ENCODE results near the gene EEF1A2.

The EEF1A2 gene

DNA sequence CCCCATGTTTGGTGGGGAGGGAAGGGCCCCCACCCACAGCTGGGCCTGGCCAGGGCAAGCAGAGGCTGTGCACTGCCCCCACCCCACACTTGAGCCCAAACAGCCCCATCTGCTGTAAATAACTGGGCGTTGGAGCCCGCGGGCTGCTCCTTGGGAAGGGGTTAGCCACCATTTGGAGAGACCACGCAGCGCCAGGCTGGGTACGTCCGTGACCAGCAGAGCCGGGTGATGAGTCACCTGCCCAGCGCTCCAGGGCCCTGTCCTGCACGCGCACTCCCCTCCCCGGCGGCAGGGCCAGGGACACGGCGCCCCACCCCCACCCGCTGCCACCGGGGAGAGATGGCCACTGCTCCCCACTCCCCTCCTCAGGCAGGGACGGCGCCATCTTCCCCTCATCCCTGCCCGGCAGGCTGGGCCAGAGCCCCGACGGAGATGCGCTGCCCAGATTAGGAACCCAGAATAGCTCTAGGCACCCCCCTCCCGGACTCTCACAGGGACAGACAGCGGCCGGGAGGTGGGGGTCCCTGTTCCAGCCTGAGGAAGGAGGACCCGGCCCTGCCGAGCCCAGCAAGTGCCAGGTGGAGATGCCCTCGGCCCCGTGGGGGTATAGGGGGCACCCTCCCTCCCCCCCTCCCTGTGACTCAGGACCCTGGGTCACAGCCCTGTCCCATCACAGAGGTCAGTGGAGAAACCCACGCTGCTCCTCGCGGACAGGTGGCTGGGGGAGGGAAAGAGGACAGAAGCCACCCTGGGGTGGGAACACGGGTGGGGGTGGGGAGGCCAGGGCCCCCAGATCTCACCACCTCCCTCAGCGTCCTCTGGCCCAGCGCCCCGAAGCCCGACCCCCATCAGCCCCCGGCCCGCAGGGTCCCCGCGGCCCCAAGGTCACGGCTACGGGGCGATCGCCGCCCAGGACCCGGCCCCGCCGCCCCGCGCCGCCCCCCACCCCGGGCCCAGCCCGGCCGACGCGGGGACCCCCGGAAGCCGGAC is 642 bp downstream of the EEF1A2 start:
- DNase-seq, result peak; percentile 19

GRCh38 chr20:63497138-63497945 is 1.5 kb downstream of the EEF1A2 start:
- DNase-seq, result no peak

DNA sequence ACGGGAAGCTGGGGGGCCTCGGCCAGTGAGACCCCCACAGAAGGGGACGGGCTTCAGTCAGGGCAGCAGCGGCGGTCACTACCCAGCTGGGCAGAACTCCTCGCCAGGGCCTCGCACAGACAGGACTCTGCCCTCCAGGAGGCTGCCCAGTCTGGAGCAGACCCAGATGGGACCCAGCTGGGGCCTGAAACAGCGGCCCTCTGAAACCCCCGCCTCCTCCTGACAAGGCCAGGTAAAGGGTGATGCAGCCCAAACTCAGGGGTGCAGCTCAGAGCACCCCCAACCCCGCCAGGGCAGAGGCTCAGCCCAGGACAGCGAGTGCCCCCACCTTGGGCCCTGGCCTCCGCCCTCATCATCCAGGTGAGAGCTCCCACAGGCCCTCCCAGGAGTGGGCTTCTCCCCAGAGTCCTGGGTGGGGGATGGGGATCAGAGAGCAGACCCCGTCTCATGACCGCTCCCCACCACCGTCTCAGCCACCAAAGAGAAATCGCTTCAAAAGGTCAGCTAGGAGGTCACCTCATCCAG is 2.2 kb downstream of the EEF1A2 start:
- no peak for DNase-seq

- peak; percentile 31 for DNase-seq
Measured at GRCh38 chr20:63495741-63496595, 2.9 kb downstream of the EEF1A2 start.

- DNase-seq, result no peak
Measured at GRCh38 chr20:63495167-63495720, 3.6 kb downstream of the EEF1A2 start.

- DNase-seq, result no peak
Measured at GRCh38 chr20:63494420-63495166, 4.3 kb downstream of the EEF1A2 start.

- no peak for DNase-seq
Measured at GRCh38 chr20:63494084-63494419, 4.8 kb downstream of the EEF1A2 start.

DNA sequence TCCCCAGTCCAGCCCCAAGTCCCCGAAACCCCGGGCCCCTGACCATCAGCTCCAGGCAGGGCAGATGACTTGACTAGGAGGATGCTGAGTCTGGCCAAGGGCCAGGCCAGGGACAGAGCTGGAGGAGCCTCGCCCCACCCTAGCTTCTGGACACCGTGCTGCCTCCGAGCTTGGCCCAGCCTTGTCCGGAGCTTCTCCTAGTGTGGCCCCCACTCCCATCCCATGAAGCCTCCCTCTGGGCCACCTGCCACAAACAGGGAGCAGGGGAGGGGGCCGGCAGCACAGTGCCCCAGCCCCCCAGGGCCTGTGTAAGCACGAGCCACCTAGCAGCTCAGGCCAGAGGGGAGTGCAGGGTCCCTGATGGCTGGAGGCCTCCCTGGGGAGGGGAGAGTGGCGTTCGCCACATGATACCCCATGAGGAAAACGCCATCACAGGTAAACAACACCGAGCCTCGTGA is 5.3 kb downstream of the EEF1A2 start:
- DNase-seq, result no peak

GRCh38 chr20:63492982-63493381 is 5.9 kb downstream of the EEF1A2 start:
- DNase-seq, result no peak

- DNase-seq, result no peak
Measured at GRCh38 chr20:63492518-63492917, 6.4 kb downstream of the EEF1A2 start.

GRCh38 chr20:63491635-63492230 is 7.2 kb downstream of the EEF1A2 start:
- DNase-seq, result no peak

- no peak for DNase-seq
Measured at GRCh38 chr20:63491078-63491477, 7.8 kb downstream of the EEF1A2 start.

DNA sequence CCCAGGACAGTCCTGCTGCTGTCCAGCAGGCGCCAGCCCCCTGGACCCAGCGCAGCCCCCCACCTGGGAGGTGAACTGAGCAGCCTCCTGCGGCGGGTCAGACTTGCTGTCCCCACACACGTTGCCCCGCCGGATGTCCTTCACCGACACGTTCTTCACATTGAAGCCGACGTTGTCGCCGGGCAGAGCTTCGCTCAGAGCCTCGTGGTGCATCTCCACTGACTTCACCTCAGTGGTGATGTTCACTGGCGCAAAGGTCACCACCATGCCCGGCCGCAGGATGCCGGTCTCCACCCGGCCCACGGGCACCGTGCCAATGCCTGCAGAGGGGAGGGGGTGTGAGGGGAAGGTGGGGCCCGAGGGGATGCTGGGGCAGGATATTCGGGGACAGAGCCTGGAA is 8.5 kb downstream of the EEF1A2 start:
- no peak for DNase-seq

DNA sequence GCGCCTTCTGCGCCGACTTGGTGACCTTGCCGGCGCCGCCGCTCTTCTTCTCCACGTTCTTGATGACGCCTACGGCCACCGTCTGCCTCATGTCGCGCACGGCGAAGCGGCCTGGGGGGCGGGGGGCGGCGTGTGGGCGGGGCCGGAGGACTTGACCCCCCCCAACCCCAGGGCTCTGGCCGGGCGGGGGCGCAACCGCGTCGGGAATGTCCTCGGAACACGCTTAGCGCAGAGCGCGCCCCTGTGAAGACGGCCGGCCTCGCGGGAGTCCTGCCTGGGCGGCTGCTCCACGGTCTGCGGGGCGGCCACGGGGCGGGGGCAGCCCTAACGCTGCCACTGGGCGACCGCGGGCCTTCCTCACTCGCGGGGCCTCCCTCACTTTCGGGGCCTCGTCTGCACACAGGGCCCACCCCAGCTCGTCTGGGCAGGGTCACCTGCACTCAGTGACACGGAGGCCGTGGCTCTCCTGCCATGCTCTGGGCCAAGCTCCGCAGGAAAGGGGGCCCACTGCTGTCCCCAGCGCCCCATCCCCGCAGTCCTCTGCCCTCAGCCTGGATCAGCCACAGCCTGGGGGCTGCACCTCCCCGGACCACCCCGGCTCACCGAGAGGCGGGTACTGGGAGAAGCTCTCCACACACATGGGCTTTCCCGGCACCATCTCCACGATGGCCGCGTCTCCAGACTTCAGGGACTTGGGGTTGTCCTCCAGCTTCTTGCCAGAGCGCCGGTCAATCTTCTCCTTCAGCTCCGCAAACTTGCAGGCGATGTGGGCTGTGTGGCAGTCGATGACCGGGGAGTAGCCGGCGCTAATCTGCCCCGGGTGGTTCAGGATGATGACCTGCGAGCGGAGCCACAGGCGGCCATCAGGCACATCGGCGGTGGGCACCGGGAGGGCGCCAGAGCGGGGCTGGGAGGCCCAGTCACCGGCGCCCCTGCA is 10.3 kb downstream of the EEF1A2 start:
- DNase-seq, result no peak

- no peak for DNase-seq
Measured at GRCh38 chr20:63487781-63488241, 11.1 kb downstream of the EEF1A2 start.

GRCh38 chr20:63487116-63487764 is 11.6 kb downstream of the EEF1A2 start:
- no peak for DNase-seq

GRCh38 chr20:63486300-63486855 is 12.5 kb downstream of the EEF1A2 start:
- no peak for DNase-seq

DNA sequence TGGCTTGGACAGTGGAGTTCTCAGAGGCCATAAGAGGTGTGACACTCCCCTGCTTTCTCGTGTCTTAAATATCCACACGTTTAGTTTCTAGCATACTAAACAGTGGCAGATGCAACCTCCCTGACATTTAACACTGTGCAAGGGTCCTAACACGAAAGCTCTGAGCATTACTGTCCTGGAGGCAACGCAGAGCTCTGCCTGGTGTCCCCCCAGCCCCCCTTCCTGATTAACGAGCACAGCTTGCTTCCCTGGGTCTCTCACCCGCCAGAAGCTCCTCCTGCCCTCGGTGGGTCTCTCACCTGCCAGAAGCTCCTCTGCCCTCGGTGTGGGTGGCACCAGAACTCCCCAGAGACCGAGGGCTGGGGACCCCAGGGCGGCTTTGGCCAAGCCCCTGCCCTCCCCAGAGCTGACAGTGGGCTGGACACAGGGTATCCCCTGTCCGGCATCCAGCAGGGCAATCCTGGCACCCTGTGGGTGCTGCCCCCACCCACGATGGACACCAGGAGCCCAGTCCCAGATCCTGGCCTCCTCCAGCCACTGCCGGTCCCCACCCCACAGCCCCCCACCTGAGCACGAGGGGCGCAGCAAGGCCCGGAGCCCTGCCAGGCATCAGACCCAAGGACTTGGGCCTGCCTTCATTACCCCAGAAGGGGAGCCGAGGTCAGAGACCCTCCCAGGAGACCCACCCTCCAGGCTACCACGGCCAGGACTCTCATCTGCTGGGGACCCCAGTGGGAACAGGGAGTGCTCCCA is 14.1 kb downstream of the EEF1A2 start:
- DNase-seq, result no peak

Measured in NCI-H1105 treated with DMSO at 0.1 percent for 48 hours (cell line).